GM10248 (cell line): ENCODE results near the gene KIF26A.

ENCODE experiments used
- CTCF ChIA-PET: fragments of 300-600 bp; sonication (Branson Sonifier 250); formaldehyde crosslinking; extraction: SDS; loops from one replicate; lab custom pipeline; 2021; ENCODE audit warnings: antibody characterized with exemption; lab: Yijun Ruan, JAX
- POLR2A ChIA-PET: fragments of 350-650 bp; sonication (Branson Sonifier 250); formaldehyde crosslinking; extraction: SDS; loops from one replicate; lab custom pipeline; 2020; ENCODE audit warnings: antibody characterized with exemption; lab: Yijun Ruan, JAX
- DNase-seq: peaks from one replicate; pipeline ENCODE4 v3.0.0; 2012; ENCODE audit errors: extremely low spot score
- CTCF ChIP-seq: IDR thresholded peaks from 2 replicates; pipeline ENCODE4 v1.5.1; 2012; ENCODE audit warnings: mild to moderate bottlenecking, low read depth; ENCODE audit errors: extremely low read depth, missing control alignments, control extremely low read depth

KIF26A gene

GRCh38 chr14:104112609-104113571 lies 25.5 kb upstream of the KIF26A start:
- ChIA-PET CTCF (no interaction called here), POLR2A (no interaction called here)
- DNase-seq: no peak
- no peak for TF ChIP-seq CTCF

GRCh38 chr14:104113631-104114420 lies 24.6 kb upstream of the KIF26A start:
- POLR2A ChIA-PET: no interaction called here
- TF ChIP-seq CTCF: no peak
- no peak for DNase-seq
- CTCF ChIA-PET: no interaction called here

GRCh38 chr14:104114421-104115130 lies 23.8 kb upstream of the KIF26A start:
- TF ChIP-seq CTCF: no peak
- ChIA-PET CTCF (interaction anchor here (0.9 kb wide), 1 partner anchor 21 kb away, joined by 3 read pairs; no protein-coding TSS in a partner anchor), POLR2A (no interaction called here)
- DNase-seq: no peak

DNA sequence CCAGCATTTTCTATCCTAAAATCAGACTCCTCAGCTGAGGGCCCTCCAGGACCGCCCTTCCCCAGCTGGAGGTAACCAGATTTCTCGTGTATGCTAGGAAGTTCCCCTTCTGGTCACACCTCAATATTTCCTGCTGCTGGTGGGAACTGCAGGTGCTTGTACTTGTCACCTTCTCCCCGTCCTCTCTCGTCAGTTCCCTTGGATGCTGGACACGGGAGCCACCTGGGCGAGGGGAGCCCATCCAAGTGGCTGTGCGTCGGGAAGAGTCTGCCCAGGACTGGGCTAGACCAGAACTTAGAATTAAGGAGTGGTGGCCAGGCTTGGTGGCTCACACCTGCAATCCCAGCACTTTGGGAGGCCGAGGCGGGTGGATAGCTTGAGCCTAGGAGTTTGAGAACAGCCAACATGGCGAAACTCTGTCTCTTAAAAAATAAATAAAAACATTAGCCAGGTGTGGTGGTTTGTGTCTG lies 23.2 kb upstream of the KIF26A start:
- POLR2A ChIA-PET: no interaction called here

DNA sequence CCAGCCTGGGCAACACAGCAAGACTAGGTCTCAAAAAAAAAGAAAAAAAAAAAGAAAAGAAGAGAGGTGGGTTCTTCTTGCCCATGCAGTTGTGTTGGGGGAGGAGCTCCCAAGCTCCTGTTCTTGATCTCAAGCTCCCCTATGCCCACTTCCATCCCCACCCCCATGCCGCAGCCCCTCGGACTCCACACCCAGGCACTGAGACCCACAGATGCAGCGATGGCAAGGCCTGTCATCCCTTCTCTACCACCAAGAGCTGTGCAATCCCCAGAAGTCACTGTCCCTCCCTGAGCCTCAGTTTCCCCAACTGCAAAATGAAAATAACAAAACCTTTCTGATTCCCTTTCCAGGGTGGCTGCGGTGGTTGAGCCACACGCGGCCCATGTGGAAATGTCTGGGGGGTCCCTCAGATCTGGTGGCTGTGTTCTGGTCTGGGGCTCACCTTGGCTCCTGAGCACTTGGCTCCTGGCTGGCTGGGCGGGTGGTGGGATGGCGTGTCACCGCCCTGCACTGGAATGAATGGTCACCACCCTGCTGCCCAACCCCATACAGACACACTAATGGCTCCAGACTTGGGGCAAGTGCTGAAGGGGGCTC lies 22.6 kb upstream of the KIF26A start:
- ChIA-PET CTCF (interaction anchor here (0.9 to 1.5 kb wide), 2 partner anchors 22 to 38 kb away, joined by 3 read pairs; no protein-coding TSS in a partner anchor), POLR2A (no interaction called here)
- no peak for TF ChIP-seq CTCF
- no peak for DNase-seq

More for the DNA sequence above, 23.2 kb upstream of the KIF26A start:
- CTCF ChIA-PET: interaction anchor here (0.9 to 1.5 kb wide), 2 partner anchors 21 to 37 kb away, joined by 3 read pairs; no protein-coding TSS in a partner anchor
- no peak for DNase-seq
- TF ChIP-seq CTCF: no peak
